H1 (cell line): ENCODE measurements around the gene ZNF446. TPM values are rescaled to one million over a fixed set of nuclear protein-coding genes. Genes with fewer than 3 reads are reported as not detected.

Experiments
- GABPA ChIP-seq: IDR thresholded peaks from 2 replicates; pipeline ENCODE4 v1.6.1; 2011; ENCODE audit warnings: mild to moderate bottlenecking, low read length, moderate library complexity, borderline replicate concordance; ENCODE audit not compliant: insufficient read depth
- KDM5A ChIP-seq: fragments of 200-600 bp; IDR thresholded peaks from 2 replicates; pipeline ENCODE4 v1.7.1; 2012; ENCODE audit warnings: mild to moderate bottlenecking, low read length, inconsistent platforms, mixed read lengths
- MAFK ChIP-seq: IDR thresholded peaks from 2 replicates; pipeline ENCODE4 v1.6.1; 2012; ENCODE audit warnings: low read depth, mild to moderate bottlenecking, improper control_type of control experiment, low read length
- PHF8 ChIP-seq: fragments of 200-600 bp; sonication (generic); conservative IDR thresholded peaks from 2 replicates; pipeline ENCODE4 v1.7.1; 2012; ENCODE audit warnings: low read depth, mild to moderate bottlenecking, inconsistent platforms, low read length, moderate library complexity
- POLR2A ChIP-seq, 2 experiments: IDR thresholded peaks; 1 replicate in 1 of 2; 2 replicates in 1 of 2; pipeline ENCODE4 v1.6.1; 2011; ENCODE audit warnings: low read depth in 2 of 2, low read length in 2 of 2, mild to moderate bottlenecking in 2 of 2; ENCODE audit errors: control extremely low read depth in 1 of 2
- RBBP5 ChIP-seq: IDR thresholded peaks from 2 replicates; pipeline ENCODE4 v1.7.1; 2012; ENCODE audit warnings: low read depth, mild to moderate bottlenecking, inconsistent platforms, low read length, moderate library complexity, borderline replicate concordance
- RFX5 ChIP-seq: IDR thresholded peaks from 2 replicates; pipeline ENCODE4 v1.6.1; 2011; ENCODE audit warnings: low read depth, low read length, improper control_type of control experiment, borderline replicate concordance
- SIN3A ChIP-seq, 2 experiments: IDR thresholded peaks in 1 of 2; conservative IDR thresholded peaks in 1 of 2; 2 replicates each; pipeline ENCODE4 v1.6.1; 2011 to 2012; ENCODE audit warnings: low read length in 2 of 2, improper control_type of control experiment in 1 of 2, low read depth in 1 of 2, mild to moderate bottlenecking in 1 of 2
- SP1 ChIP-seq: IDR thresholded peaks from 2 replicates; pipeline ENCODE4 v1.6.1; 2011; ENCODE audit warnings: low read depth, low read length
- SP2 ChIP-seq: IDR thresholded peaks from 2 replicates; pipeline ENCODE4 v1.6.1; 2012; ENCODE audit warnings: mild to moderate bottlenecking, low read length, inconsistent platforms
- TBP ChIP-seq: IDR thresholded peaks from 2 replicates; pipeline ENCODE4 v1.6.1; 2011; ENCODE audit warnings: low read depth, low read length, improper control_type of control experiment
- YY1 ChIP-seq: IDR thresholded peaks from 2 replicates; pipeline ENCODE4 v1.6.1; 2011; ENCODE audit warnings: low read depth, mild to moderate bottlenecking, low read length
- polyA plus RNA-seq, 7 experiments: library from polyadenylated mRNA; depleted of rRNA in 3 of 7; stranded (reverse) in 5 of 7; unstranded in 2 of 7; fragments of >200 nt in 5 of 7; fragments of 200-250 nt in 2 of 7; gene quantifications; 1 replicate in 5 of 7; 2 replicates in 1 of 7; 4 replicates in 1 of 7; pipeline versions ENCODE4 v1.2.1 to v1.2.3, GENCODE V29; 2011 to 2013; ENCODE audit warnings: missing spikeins in 2 of 7, mixed read lengths in 2 of 7
- total RNA-seq: library from RNA; stranded (reverse); fragmentation: NEBNext Ultra II Directional; extraction: Animal tissue kit (Norgen Biotek cat#: 25700); gene quantifications from 2 replicates; pipeline ENCODE4 v1.2.1, GENCODE V29; 2021

ZNF446 gene
- total and polyA plus RNA-seq, 2 of the 8 experiments (the other 6 are each of a cell fraction or from before 2014, with no cell fraction given) = 4.1 to 5.5 TPM

GRCh38 chr19:58519355-58520256 is 43.5 kb downstream of the ZNF446 start, which contains the start of gene ZBTB45 (continued):
- TF ChIP-seq SIN3A (conservative IDR thresholded peaks at IDR 0.05 in 1 of 2, IDR thresholded peaks at IDR 0.05 in 1 of 2; ENCODE audit: low read depth in 1 of 2, low read length in 2 of 2) (peak; percentile 76 to 98), RBBP5 (peak; percentile 76), MAFK (peak; percentile 7; the same call in 1 of the 2 replicates), KDM5A (peak; percentile 93), SP1 (peak; percentile 80; the same call in 1 of the 2 replicates), TBP (peak; percentile 95), YY1 (peak; percentile 89), GABPA (peak; percentile 99), RFX5 (no peak), SP2 (no peak), PHF8 (peak; percentile 70), POLR2A (IDR thresholded peaks at IDR 0.05; ENCODE audit: control extremely low read depth in 1 of 2, low read depth in 2 of 2, low read length in 2 of 2) (peak; percentile 8 to 37; a peak in 2 of 3 replicates)
